Tibial artery (tissue), 4 donors: ENCODE measurements around the gene IL10RB.

Experiments
- DNase-seq, 2 donors: peaks; one replicate each; pipeline ENCODE4 v3.0.0-alpha.2; 2019
- H3K27ac ChIP-seq, 2 donors: fragments of 200-600 bp; sonication (generic) in 1 of 2; 1 replicate in 1 of 2; 2 replicates in 1 of 2; pipeline ENCODE4 v1.5.1; 2018 to 2019; ENCODE audit warnings: mild to moderate bottlenecking in 1 of 2
- H3K27me3 ChIP-seq, 2 donors: fragments of 200-600 bp; sonication (generic) in 1 of 2; one replicate each; pipeline versions ENCODE4 v1.5.1 to v1.6.0; 2016 to 2019
- H3K36me3 ChIP-seq, 3 donors: fragments of 200-600 bp; sonication (generic) in 2 of 3; one replicate each; pipeline ENCODE4 v1.5.1; 2016 to 2019; ENCODE audit warnings: mild to moderate bottlenecking in 2 of 3
- H3K4me1 ChIP-seq, 4 donors: fragments of 200-600 bp; sonication (generic) in 2 of 4; 1 replicate in 3 of 4; 2 replicates in 1 of 4; pipeline ENCODE4 v1.5.1; 2016 to 2019
- H3K4me3 ChIP-seq, 2 donors: fragments of 200-600 bp; sonication (generic) in 1 of 2; 1 replicate in 1 of 2; 2 replicates in 1 of 2; pipeline ENCODE4 v1.5.1; 2018 to 2019; ENCODE audit warnings: mild to moderate bottlenecking in 2 of 2
- H3K9me3 ChIP-seq, 3 donors: fragments of 200-600 bp; sonication (generic) in 1 of 3; one replicate each; pipeline ENCODE4 v1.5.1; 2016 to 2019
- CTCF ChIP-seq, 2 experiments: fragments of 200-600 bp in 1 of 2; fragments of 450-650 bp in 1 of 2; IDR thresholded peaks; one replicate each; pipeline ENCODE4 v1.5.1; 2017 to 2019; ENCODE audit warnings: antibody characterized with exemption in 2 of 2, mild to moderate bottlenecking in 1 of 2, moderate library complexity in 1 of 2
- intact Hi-C: fragments of 100-400 bp; cut with DNase I; formaldehyde crosslinking; loops from one replicate; pipeline ENCODE4 v1.15.0; 2023; ENCODE audit warnings: low total_unique reads

IL10RB gene

GRCh38 chr21:33234635-33235520 lies 31.3 kb upstream of the IL10RB start:
- Histone ChIP-seq H3K4me1 (peaks cover 0 to 27% (median 8%) of the 10 kb centered on the region in 4 donors), H3K4me3 (no peak overlapping the region), H3K9me3 (no peaks in the 10 kb centered on the region), H3K27me3 (no peaks in the 10 kb centered on the region), H3K27ac (no peak overlapping the region), H3K36me3 (no peaks in the 10 kb centered on the region)
- TF ChIP-seq CTCF (IDR thresholded peaks at IDR 0.05), result no peak
- DNase-seq, result no peak
- intact Hi-C loops, result no loop called here

- intact Hi-C loops, result no loop called here
Measured at GRCh38 chr21:33236013-33236686, 30.0 kb upstream of the IL10RB start.

GRCh38 chr21:33236766-33237165 lies 29.4 kb upstream of the IL10RB start:
- Histone ChIP-seq H3K27me3 (no peaks in the 10 kb centered on the region), H3K4me3 (no peak overlapping the region), H3K36me3 (no peaks in the 10 kb centered on the region), H3K4me1 (peaks cover 0 to 16% (median 3%) of the 10 kb centered on the region in 4 donors), H3K9me3 (no peaks in the 10 kb centered on the region), H3K27ac (no peak overlapping the region)
- intact Hi-C loops, result no loop called here
- no peak for TF ChIP-seq CTCF (IDR thresholded peaks at IDR 0.05)
- no peak for DNase-seq

More at GRCh38 chr21:33236013-33236686, 30.0 kb upstream of the IL10RB start:
- no peak overlapping the region for H3K27ac ChIP-seq
- H3K9me3 ChIP-seq, result no peaks in the 10 kb centered on the region
- no peaks in the 10 kb centered on the region for H3K36me3 ChIP-seq
- DNase-seq, result no peak
- no peak for TF ChIP-seq CTCF (IDR thresholded peaks at IDR 0.05)
- H3K27me3 ChIP-seq, result no peaks in the 10 kb centered on the region
- peaks cover 0 to 22% (median 6%) of the 10 kb centered on the region in 4 donors for H3K4me1 ChIP-seq
- H3K4me3 ChIP-seq, result no peak overlapping the region

- intact Hi-C loops, result no loop called here
- Histone ChIP-seq H3K36me3 (no peaks in the 10 kb centered on the region), H3K27me3 (no peaks in the 10 kb centered on the region), H3K9me3 (no peaks in the 10 kb centered on the region), H3K4me3 (no peak overlapping the region), H3K4me1 (peaks cover 0 to 10% (median 0%) of the 10 kb centered on the region in 4 donors), H3K27ac (no peak overlapping the region)
- TF ChIP-seq CTCF (IDR thresholded peaks at IDR 0.05), result no peak
- no peak for DNase-seq
Measured at GRCh38 chr21:33237486-33237885, 28.7 kb upstream of the IL10RB start.

- Histone ChIP-seq H3K27ac (no peak overlapping the region), H3K4me3 (no peak overlapping the region), H3K9me3 (no peaks in the 10 kb centered on the region), H3K36me3 (no peaks in the 10 kb centered on the region), H3K4me1 (peaks cover 0 to 5% (median 0%) of the 10 kb centered on the region in 4 donors), H3K27me3 (no peaks in the 10 kb centered on the region)
- TF ChIP-seq CTCF (IDR thresholded peaks at IDR 0.05), result no peak
- no peak for DNase-seq
- intact Hi-C loops, result no loop called here
Measured at GRCh38 chr21:33238146-33238545, 28.0 kb upstream of the IL10RB start.
